Activated CD4-positive, alpha-beta T cell treated with anti-CD3 and anti-CD28 coated beads, Interleukin-2, amount 10 ng/mL, durations not matched to agents 7 days and 5 days (primary cell): ENCODE data around the gene NEK1. TPM values are rescaled to one million over a fixed set of nuclear protein-coding genes. Genes with fewer than 3 reads are reported as not detected.

ENCODE experiments used
- CTCF ChIA-PET: fragments of 350-600 bp; sonication (Branson Sonifier 250); formaldehyde crosslinking; loops from one replicate; lab custom pipeline; 2021; ENCODE audit warnings: antibody characterized with exemption; lab: Charles Lee
- POLR2A ChIA-PET: fragments of 350-600 bp; sonication (Branson Sonifier 250); formaldehyde crosslinking; loops from one replicate; lab custom pipeline; 2021; ENCODE audit warnings: antibody characterized with exemption; lab: Charles Lee
- DNase-seq: peaks from one replicate; pipeline ENCODE4 v3.0.0-alpha.2; 2020
- H3K27ac Mint-ChIP-seq: one replicate; pipeline ENCODE4 v1.8.0; 2021; ENCODE audit warnings: mild to moderate bottlenecking, moderate library complexity, mixed read lengths
- H3K27me3 Mint-ChIP-seq: one replicate; pipeline ENCODE4 v1.8.0; 2021; ENCODE audit warnings: mixed read lengths
- H3K36me3 Mint-ChIP-seq: one replicate; pipeline ENCODE4 v1.8.0; 2021; ENCODE audit warnings: low read depth, mixed read lengths
- H3K4me1 Mint-ChIP-seq: one replicate; pipeline ENCODE4 v1.8.0; 2021; ENCODE audit warnings: mixed read lengths
- H3K4me3 Mint-ChIP-seq: one replicate; pipeline ENCODE4 v1.8.0; 2021; ENCODE audit warnings: mild to moderate bottlenecking, moderate library complexity, mixed read lengths
- H3K9me3 Mint-ChIP-seq: one replicate; pipeline ENCODE4 v1.8.0; 2021; ENCODE audit warnings: mixed read lengths
- total RNA-seq, 2 experiments: library from RNA; stranded (reverse); gene quantifications; one replicate each; pipeline ENCODE4 v1.2.3, GENCODE V29; 2021

NEK1 gene
- total RNA-seq, 2 experiments from 2014 or later = 15.1 to 15.4 TPM

GRCh38 chr4:169397762-169398161 lies 214.6 kb downstream of the NEK1 start:
- Mint-ChIP-seq H3K36me3 (peaks cover 5% of the 10 kb centered on the region), H3K4me1 (peaks cover 2% of the 10 kb centered on the region), H3K27me3 (no peaks in the 10 kb centered on the region), H3K4me3 (no peak overlapping the region), H3K27ac (no peak overlapping the region), H3K9me3 (no peaks in the 10 kb centered on the region)
- POLR2A ChIA-PET = no interaction called here
- no peak for DNase-seq
- CTCF ChIA-PET = interaction anchor here (0.6 kb wide), 1 partner anchor 409 kb away, joined by 3 read pairs; no protein-coding TSS in a partner anchor

DNA sequence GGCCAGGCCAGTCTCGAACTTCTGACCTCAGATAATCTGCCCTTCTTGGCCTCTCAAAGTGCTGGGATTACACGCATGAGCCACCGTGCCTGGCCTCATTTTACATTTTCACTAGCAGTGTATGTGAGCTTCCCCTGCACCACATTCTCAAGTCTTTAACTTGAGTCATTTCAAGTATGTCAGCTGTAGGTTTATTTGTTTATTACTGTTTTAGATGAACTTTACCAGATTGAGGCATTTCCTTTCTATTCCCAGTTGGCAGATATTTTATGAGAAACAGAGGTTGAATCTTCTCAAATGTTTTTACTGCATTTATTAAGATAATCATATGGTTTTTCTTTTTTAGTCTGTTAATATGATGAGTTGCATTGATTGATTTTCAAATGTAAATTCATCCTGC lies 227.0 kb downstream of the NEK1 start:
- no peaks in the 10 kb centered on the region for H3K36me3 Mint-ChIP-seq
- H3K9me3 Mint-ChIP-seq = peaks cover 2% of the 10 kb centered on the region
- POLR2A ChIA-PET = no interaction called here
- no peak overlapping the region for H3K4me3 Mint-ChIP-seq
- no peak for DNase-seq
- CTCF ChIA-PET = interaction anchor here (1.1 kb wide), 1 partner anchor 35 kb away, joined by 3 read pairs; no protein-coding TSS in a partner anchor
- H3K27me3 Mint-ChIP-seq = peaks cover 6% of the 10 kb centered on the region
- no peak overlapping the region for H3K27ac Mint-ChIP-seq
- H3K4me1 Mint-ChIP-seq = no peaks in the 10 kb centered on the region

DNA sequence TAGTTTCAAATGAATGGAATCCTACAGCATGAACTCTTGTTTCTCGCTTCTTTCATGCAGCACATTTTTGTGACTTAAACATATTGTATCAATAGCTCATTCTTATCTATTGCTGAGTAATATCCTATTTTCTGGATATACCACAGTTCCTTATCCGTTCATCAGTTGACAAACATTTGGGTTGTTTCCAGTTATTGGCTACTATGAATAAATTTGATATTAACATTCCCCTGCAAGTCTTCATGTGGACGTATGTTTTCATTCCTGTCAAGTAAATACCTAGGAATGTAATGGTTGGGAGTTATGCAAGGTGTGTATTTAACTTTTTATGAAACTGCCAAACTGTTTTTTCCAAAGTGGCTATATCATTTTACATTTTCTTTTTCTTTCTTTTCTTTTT lies 227.6 kb downstream of the NEK1 start:
- peaks cover 2% of the 10 kb centered on the region for H3K9me3 Mint-ChIP-seq
- H3K27me3 Mint-ChIP-seq = peaks cover 6% of the 10 kb centered on the region
- H3K4me1 Mint-ChIP-seq = no peaks in the 10 kb centered on the region
- ChIA-PET POLR2A (no interaction called here), CTCF (interaction anchor here (1.1 kb wide), 1 partner anchor 35 kb away, joined by 3 read pairs; no protein-coding TSS in a partner anchor)
- no peaks in the 10 kb centered on the region for H3K36me3 Mint-ChIP-seq
- H3K4me3 Mint-ChIP-seq = no peak overlapping the region
- no peak overlapping the region for H3K27ac Mint-ChIP-seq
- DNase-seq = no peak

DNA sequence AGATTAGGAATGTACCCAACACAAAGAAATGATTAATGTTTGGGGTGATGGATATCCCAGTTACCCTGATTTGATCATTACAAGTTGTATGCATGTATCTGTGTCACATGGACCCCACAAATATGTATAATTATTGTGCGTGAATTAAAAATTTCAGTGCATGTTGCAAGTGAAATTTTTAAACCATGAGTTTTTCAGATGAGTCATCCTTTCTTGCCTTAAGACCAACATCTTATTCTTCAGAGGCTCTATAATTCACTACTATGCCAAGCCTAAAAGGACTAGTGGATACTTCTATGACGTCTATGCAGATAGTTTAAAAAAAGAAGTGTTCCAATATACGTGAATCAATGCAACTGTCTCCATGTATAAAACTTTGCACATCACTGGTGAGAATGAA lies 228.7 kb downstream of the NEK1 start:
- Mint-ChIP-seq H3K27me3 (peaks cover 6% of the 10 kb centered on the region), H3K4me3 (no peak overlapping the region), H3K4me1 (no peaks in the 10 kb centered on the region), H3K36me3 (no peaks in the 10 kb centered on the region), H3K9me3 (no peaks in the 10 kb centered on the region), H3K27ac (no peak overlapping the region)
- CTCF ChIA-PET = no interaction called here
- POLR2A ChIA-PET = no interaction called here
- no peak for DNase-seq

DNA sequence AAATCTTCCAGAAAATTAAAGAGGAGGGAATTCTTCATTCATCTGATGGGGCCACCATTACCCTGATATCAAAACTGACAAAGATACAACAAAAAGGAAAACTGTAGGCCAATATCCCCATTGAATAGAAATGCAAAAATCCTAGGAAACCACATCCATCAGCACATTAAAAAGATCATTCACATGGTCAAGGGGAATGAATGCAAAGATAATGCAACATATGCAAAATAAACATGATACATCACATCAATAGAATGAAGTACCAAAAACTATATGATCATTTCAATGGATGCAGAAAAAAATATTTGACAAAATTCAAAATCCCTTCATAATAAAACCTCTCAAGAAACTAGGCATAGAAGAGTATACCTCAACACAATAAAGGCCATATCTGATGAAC lies 232.7 kb downstream of the NEK1 start:
- no peak for DNase-seq
- ChIA-PET POLR2A (no interaction called here), CTCF (no interaction called here)
- peaks cover 6% of the 10 kb centered on the region for H3K27me3 Mint-ChIP-seq
- H3K27ac Mint-ChIP-seq = no peak overlapping the region
- peaks cover 3% of the 10 kb centered on the region for H3K36me3 Mint-ChIP-seq
- H3K4me3 Mint-ChIP-seq = no peak overlapping the region
- H3K9me3 Mint-ChIP-seq = peaks cover 16% of the 10 kb centered on the region
- no peaks in the 10 kb centered on the region for H3K4me1 Mint-ChIP-seq

DNA sequence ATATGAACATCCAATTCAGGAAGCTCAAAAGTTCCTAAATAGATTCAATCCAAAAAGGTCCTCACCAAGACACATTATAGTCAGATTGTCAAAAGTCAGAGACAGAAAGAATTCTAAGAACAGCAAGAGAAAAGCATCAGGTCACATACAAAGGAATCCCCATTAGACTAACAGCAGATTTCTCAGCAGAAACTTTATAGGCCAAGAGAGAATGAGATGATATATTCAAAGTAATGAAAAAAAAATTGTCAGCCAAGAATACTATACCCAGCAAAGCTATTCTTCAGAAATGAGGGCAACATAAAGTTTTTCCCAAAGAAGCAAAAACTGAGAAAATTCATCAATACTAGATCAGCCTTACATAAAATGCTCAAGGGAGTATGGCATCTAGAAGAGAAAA lies 235.0 kb downstream of the NEK1 start:
- peaks cover 3% of the 10 kb centered on the region for H3K36me3 Mint-ChIP-seq

DNA sequence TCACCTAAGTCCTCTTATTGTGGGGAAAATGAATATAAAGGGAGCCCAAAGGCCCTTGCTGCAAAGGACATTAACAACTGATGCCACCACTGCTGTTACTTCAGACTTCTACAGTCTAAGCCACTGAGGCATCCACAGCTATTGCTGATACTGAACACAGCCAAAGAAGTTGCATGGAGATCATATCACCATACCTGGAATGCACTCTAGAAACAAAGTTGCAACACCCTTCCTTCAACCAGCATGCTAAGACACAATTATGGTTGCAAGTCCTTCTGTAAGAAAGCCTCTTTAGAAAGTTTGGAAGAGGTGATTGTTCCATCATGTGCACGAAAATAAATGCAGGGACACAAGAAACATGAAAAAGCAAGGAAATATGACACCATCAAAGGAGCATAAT lies 236.0 kb downstream of the NEK1 start:
- H3K9me3 Mint-ChIP-seq = peaks cover 16% of the 10 kb centered on the region
- POLR2A ChIA-PET = no interaction called here
- CTCF ChIA-PET = interaction anchor here (0.6 kb wide), 1 partner anchor 366 kb away, joined by 3 read pairs; the partner anchor contains the start of gene CBR4
- H3K36me3 Mint-ChIP-seq = peaks cover 3% of the 10 kb centered on the region
- peaks cover 5% of the 10 kb centered on the region for H3K27me3 Mint-ChIP-seq
- no peak overlapping the region for H3K4me3 Mint-ChIP-seq
- no peak for DNase-seq
- H3K27ac Mint-ChIP-seq = no peak overlapping the region
- H3K4me1 Mint-ChIP-seq = no peaks in the 10 kb centered on the region

More for the DNA sequence above, 235.0 kb downstream of the NEK1 start:
- ChIA-PET CTCF (no interaction called here), POLR2A (no interaction called here)
- Mint-ChIP-seq H3K27me3 (peaks cover 6% of the 10 kb centered on the region), H3K27ac (no peak overlapping the region), H3K4me3 (no peak overlapping the region), H3K4me1 (no peaks in the 10 kb centered on the region), H3K9me3 (peaks cover 16% of the 10 kb centered on the region)
- no peak for DNase-seq

- no peaks in the 10 kb centered on the region for H3K4me1 Mint-ChIP-seq
- H3K36me3 Mint-ChIP-seq = peaks cover 3% of the 10 kb centered on the region
- ChIA-PET CTCF (no interaction called here), POLR2A (no interaction called here)
- DNase-seq = no peak
- no peak overlapping the region for H3K4me3 Mint-ChIP-seq
- H3K27me3 Mint-ChIP-seq = no peaks in the 10 kb centered on the region
- H3K27ac Mint-ChIP-seq = no peak overlapping the region
- H3K9me3 Mint-ChIP-seq = peaks cover 16% of the 10 kb centered on the region
Measured at GRCh38 chr4:169372791-169373190, 239.6 kb downstream of the NEK1 start.

- Mint-ChIP-seq H3K4me1 (no peaks in the 10 kb centered on the region), H3K9me3 (no peaks in the 10 kb centered on the region), H3K27me3 (no peaks in the 10 kb centered on the region), H3K27ac (no peak overlapping the region), H3K36me3 (no peaks in the 10 kb centered on the region), H3K4me3 (no peak overlapping the region)
- CTCF ChIA-PET = no interaction called here
- POLR2A ChIA-PET = no interaction called here
- no peak for DNase-seq
Measured at GRCh38 chr4:169369634-169370033, 242.7 kb downstream of the NEK1 start.

- ChIA-PET CTCF (no interaction called here), POLR2A (no interaction called here)
- Mint-ChIP-seq H3K9me3 (no peaks in the 10 kb centered on the region), H3K4me1 (no peaks in the 10 kb centered on the region), H3K4me3 (no peak overlapping the region), H3K27ac (no peak overlapping the region), H3K36me3 (no peaks in the 10 kb centered on the region), H3K27me3 (no peaks in the 10 kb centered on the region)
- no peak for DNase-seq
Measured at GRCh38 chr4:169367826-169368225, 244.6 kb downstream of the NEK1 start.

DNA sequence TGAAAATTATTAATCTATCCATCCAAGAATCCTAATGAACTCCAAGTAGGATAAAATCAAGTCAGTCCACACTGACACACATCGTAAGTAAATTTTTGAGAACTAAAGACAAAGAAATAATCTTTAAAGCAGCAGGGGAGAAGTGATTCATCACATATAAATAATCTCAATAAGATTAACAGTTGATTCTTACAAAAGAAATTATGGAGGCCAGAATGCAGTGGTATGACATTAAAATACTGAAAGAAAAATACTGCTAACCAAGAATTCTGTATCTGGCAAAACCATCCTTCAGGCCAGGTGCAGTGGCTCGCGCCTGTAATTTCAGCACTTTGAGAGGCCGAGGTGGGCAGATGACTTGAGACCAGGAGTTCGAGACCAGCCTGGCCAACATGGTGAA lies 245.6 kb downstream of the NEK1 start:
- no peak overlapping the region for H3K27ac Mint-ChIP-seq
- POLR2A ChIA-PET = no interaction called here
- no peaks in the 10 kb centered on the region for H3K36me3 Mint-ChIP-seq

GRCh38 chr4:169362607-169363006 lies 249.8 kb downstream of the NEK1 start:
- CTCF ChIA-PET = interaction anchor here (0.6 kb wide), 1 partner anchor 77 kb away, joined by 4 read pairs; no protein-coding TSS in a partner anchor
- no peaks in the 10 kb centered on the region for H3K36me3 Mint-ChIP-seq
- H3K9me3 Mint-ChIP-seq = no peaks in the 10 kb centered on the region
- H3K27ac Mint-ChIP-seq = no peak overlapping the region
- H3K4me1 Mint-ChIP-seq = no peaks in the 10 kb centered on the region
- H3K27me3 Mint-ChIP-seq = peaks cover 5% of the 10 kb centered on the region
- no peak for DNase-seq
- H3K4me3 Mint-ChIP-seq = no peak overlapping the region
- POLR2A ChIA-PET = no interaction called here

More for the DNA sequence above, 245.6 kb downstream of the NEK1 start:
- Mint-ChIP-seq H3K27me3 (no peaks in the 10 kb centered on the region), H3K4me1 (no peaks in the 10 kb centered on the region), H3K9me3 (no peaks in the 10 kb centered on the region), H3K4me3 (no peak overlapping the region)
- CTCF ChIA-PET = no interaction called here
- no peak for DNase-seq

DNA sequence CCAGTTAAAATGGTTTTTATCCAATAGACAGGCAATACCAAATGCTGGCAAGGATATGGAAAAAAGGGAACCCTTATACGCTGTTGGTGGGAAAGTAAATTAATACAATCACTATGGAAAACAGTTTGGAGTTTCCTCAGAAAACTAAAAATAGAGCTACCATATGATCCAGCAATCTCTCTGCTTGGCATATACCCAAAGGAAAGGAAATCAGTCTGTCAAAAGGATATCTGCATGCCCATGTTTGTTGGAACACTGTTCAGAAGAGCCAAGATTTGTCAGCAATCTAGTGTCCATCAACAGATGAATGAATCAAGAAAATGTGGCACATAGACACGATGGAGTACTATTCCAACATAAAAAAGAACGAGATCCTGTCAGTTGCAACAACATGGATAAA lies 250.6 kb downstream of the NEK1 start:
- no peaks in the 10 kb centered on the region for H3K4me1 Mint-ChIP-seq
- peaks cover 5% of the 10 kb centered on the region for H3K27me3 Mint-ChIP-seq

DNA sequence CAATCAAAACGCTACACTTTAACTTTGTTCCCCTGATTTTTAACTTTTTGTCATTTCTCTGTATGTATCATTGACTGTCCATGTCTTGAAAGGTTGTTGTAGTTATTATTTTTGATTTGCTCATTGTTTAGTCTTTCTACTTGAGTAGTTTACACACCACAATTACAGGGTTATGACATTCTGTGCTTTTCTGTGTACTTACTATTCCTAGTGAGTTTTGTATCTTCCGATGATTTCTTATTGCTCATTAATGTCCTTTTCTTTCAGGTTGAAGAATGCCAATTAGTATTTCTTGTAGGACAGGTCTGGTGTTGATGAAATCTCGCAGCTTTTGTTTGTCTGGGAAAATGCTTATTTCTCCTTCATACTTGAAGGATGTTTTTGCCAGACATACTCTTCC lies 252.4 kb downstream of the NEK1 start:
- no peak for DNase-seq
- no peaks in the 10 kb centered on the region for H3K36me3 Mint-ChIP-seq
- peaks cover 5% of the 10 kb centered on the region for H3K27me3 Mint-ChIP-seq
- POLR2A ChIA-PET = no interaction called here
- no peak overlapping the region for H3K4me3 Mint-ChIP-seq
- no peak overlapping the region for H3K27ac Mint-ChIP-seq
- H3K9me3 Mint-ChIP-seq = no peaks in the 10 kb centered on the region
- CTCF ChIA-PET = interaction anchor here (0.7 kb wide), 1 partner anchor 418 kb away, joined by 3 read pairs; no protein-coding TSS in a partner anchor
- H3K4me1 Mint-ChIP-seq = no peaks in the 10 kb centered on the region

More for the DNA sequence above, 250.6 kb downstream of the NEK1 start:
- ChIA-PET CTCF (no interaction called here), POLR2A (no interaction called here)
- H3K36me3 Mint-ChIP-seq = no peaks in the 10 kb centered on the region
- no peak overlapping the region for H3K27ac Mint-ChIP-seq
- H3K4me3 Mint-ChIP-seq = no peak overlapping the region
- H3K9me3 Mint-ChIP-seq = no peaks in the 10 kb centered on the region
- DNase-seq = no peak
